Measurements from ENCODE around the gene TRAP1.
"Not testable (repeated sequence)": the region's sequence is repeated elsewhere in the genome, so short reads cannot be mapped to it uniquely, and the experiment has no call there.

The TRAP1 gene

DNA sequence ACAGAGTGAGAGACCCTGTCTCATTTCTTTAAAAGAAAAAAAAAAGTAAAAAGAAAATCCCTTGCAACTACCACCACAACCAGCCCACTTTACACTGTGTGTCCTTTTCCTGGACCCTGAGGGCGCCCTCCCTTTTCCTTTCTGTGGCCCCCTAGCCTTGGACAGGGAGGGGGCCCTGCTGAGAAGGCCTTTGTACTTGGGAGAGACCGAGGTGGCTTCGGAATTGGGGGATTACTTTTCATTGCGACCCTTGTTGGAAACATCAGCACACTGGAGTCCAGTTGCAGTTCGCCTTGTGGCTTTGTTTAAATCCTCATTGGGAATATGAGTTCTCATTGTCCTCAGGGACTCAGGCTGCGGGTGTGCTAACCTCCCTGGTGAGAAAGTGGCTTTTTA lies 72.2 kb downstream of the TRAP1 start:
- DNase-seq: no peak

DNA sequence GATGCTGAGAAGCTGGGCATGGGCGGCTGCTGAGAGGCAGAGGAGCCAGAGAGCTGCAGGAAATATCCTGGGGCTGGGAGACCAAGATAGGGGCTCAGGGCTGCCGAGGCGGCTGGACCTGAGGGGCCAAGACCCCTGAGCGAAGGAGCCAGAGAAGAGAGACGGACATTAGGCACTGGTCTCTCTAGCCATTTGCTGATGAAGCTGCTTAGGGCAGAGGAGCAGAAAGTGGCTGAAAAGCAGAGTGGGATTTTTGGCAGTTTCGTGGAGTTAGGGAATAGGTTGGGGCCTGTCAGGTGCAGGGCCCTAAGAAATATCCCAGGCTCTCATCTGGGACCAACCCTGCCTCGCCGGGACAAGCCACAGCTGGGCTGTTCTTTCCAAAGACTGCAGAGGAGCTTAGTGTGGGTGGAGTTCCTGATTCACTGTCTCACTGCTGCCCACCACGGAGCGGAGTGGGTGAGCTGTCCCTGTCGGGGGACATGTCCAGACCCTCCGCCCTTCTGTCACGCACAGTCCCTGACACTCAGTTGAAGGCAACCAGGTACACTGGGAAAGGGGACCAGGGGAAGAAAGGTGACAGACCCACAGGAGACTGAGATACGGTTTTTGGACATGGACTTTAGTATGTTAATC lies 74.1 kb downstream of the TRAP1 start:
- DNase-seq: no peak

DNA sequence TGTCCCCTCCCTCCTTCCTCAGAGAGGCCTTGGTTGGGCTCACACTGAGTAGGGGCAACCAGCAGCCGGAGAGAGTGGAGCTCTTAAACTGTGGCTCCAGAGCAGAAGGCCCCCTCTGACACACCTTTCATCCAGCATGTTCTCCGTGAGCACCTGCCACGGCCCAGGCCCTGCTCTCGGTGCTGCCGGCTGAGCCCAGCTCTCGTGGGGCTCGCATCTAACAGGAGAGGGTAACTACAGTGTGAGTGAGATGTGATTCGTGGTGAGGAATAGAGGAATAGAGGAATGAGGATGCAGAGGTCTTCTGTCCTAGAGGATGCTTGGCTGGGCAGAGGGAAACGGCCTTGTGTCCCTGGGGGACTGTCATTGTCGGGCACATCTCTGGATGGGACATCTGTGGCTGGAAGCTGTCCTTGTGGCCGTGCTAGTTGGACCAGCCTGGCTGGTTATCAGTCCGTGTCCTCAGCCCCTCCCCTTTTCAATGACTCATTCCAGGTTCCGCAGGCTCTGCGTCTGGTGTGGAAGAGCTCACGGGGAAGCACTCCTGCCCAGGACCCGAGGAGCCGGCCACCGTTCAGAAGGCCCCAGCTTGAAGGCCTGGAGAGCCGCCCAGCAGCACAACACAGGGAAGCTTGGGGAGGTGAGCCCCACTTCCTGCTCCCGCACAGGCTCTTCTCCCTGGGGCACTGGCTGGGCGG lies 74.8 kb downstream of the TRAP1 start:
- no peak for DNase-seq

DNA sequence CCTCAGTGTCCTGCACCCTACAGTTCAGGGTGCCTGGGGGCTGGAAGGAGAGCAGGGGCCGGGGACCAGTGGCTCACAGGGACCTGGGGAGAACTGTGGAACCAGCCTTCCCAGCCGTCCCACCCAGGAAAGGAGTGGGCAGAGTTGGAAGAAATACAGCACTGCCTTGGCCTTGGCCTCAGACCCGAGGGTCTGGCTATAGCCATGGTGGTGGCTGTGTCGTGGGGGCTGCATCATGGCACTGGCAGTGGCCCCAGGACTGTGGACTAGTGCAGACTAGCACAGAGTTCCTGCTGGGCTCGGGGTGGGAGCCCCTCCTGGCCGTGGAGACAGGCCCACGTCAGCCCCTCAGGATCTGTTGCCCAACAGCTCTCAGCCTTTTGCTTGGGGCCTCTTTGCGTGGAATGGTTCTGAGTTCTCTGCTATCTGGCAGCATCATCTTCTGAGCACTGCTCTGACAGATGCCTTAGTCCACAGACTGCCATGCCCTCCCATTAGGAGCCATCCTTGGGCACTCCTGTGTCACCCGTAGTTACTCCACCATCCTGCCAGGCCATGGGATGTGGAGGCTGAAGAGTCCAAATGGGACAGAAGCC lies 75.4 kb downstream of the TRAP1 start:
- no peak for DNase-seq

DNA sequence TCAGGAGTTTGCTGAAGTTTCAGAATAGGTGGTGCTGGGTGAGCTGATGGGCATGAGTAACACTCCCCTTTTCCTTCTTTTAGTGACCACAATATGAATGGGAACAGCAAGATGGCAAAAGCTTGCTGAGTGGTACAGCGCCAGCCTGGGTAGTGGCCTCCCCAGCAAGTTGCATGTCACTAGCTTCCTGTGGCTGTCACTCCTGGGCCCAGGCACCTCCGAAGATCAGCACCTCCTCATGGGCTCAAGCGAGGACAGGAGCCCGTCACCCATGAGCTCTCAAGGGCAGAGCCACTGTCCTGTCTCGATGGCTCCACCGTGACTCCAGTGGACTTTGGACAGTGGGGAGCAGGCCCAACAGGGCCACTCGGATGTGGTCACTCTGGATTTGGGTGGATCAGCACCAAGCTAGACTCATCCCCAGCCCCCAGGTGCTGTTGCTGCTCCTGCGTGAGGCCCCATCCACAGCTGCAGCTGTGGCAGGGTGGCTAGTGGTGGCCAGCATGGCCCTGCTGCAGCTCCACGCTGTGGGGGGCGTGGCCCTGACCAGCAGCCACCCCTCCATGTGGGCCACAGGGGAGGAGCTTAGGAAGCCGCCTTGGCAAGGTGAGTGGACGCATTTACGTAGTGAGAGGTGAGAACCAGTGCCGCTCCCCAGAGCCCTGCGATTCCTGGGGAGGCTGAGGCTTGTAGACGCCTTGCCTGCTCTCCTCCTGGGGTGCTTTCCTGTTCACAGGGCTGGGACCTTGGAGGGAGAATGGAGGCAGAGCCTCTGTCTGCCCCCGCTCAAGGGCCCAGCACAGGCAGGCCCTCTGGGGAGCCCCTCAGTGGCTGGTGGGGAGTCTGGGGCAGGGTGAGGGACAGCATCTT lies 76.5 kb downstream of the TRAP1 start:
- DNase-seq: no peak

DNA sequence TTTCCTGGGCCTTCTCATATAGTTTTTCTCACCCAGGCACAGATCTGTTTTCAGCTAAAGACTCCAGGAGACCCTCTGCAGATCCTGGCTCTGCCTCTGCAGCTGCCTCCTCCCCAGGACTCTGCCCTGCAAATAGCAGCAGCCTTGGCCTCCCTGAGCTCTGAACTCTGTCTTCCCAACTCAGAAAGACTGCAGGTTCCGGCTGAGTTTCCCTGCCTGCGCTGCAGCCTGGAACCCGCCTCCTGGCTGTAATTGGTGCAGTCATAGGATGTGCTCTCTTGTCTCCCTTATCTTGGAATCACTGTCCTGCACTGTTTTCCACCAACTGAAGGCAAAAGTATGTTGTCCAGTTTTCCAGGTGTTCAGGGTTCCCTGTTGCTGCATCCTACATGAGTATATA lies 77.1 kb downstream of the TRAP1 start:
- no peak for DNase-seq

DNA sequence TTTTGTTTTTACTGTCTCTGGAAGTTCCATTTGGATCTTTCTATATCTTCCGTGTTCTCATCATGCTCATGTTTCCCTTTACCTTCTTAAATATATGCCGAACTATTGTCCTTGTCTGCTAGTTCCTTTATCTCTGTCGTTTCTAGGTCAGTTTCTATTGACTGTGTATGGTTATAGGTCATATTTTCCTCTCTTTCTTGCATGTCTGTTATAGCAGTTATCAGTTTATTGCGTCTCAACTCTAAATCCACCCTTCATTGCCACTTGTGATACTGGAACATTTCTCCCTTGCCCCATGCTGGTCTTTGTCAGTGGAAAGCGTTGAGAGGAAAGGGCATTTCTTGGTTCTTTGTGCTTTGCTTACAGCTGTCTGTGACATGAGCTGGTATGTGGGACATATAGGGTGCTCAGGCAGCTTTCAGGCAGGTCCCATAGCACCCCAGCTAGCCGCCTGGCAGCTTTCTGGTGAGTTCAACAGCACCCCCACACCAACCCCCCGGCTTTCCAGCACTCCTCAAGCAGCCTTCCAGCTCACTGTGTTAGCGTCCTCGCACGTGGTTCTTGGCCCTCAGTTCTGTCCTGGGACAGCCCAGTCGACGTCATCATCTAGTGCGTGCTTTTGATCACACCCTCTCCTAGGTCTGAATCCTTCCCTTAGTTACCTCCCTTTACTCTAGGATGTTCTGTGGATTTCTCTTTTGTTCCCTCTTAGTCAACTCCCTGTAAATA lies 78.2 kb downstream of the TRAP1 start:
- DNase-seq: no peak

DNA sequence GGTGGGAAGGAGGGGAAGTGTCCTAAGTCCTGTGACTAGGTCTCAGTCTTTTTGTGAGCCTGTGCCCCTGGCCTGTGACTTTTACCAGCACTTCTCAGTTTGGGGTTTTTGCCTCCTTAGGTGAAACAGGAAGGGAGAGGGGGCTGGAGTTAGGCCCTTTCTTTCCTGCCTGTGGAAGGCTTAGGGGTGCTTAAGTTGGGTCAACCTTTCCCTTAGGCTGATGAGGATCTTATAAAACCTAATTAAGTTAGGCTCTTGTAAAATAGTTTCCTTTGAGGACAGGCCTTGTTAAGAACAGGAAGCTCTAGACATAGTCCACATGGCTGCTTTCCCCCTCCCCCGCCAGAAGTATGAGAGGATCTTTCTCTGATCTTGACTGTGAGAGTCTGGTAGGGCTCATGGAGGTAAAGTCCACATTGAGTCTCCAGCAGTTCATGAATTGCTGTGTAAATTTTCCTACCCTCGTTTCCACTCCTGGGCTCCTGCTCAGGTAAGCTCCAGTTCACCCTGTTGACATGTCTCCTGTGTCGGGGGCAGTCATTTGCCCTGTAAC lies 79.9 kb downstream of the TRAP1 start:
- DNase-seq: no peak

DNA sequence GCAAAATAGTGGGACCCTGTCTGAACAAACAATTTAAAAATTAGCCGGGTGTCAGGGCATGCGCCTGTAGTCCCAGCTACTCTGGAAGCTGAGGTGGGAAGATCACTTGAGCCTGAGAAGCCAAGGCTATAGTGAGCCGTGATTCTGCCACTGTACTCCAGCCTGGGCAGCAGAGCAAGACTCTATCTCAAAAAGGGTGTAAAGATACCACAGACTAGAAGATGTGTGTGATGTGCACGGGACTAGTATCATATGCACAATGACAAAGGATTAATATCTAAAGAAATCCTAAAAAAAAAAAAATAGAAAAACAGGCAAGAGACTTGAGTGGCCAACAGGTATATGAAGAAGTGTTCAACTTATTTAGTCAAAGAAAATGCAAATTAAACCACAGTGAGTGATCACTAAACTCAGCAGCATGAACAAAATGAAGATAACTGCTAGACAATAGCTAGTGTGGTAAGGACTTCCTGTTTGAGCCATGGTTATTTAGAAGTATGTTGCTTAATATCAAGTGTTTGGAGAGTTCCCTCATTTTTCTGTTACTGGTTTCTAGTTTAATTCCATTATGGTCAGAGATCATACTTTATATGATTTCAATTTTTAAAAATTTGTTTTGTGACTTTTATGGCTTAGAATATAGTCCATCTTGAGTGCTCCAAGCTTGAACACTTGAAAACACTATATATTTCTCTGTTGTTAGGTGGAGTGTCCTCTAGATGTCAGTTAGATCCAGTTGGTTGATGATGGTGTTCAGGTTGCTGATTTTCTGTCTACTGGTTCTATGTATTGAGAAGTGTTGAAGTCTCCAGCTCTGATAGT lies 91.2 kb downstream of the TRAP1 start:
- no peak for DNase-seq

DNA sequence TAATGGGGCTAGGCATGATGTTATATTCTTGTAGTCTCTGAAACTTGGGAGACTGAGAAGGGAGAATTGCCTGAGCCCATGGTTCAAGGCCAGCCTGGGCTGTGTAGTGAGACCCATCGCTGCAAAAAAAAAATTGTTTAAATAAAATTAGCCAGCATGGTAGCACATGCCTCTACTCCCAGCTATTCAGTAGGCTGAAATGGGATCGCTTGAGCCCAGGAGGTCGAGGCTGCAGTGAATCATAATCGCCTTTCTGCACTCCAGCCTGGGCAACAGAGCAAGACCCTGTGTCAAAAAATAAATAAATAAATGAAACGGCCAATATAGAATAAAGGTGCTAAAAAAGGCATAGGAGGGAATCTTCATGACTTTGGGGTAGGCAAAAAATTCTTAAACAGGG lies 92.0 kb downstream of the TRAP1 start:
- DNase-seq: no peak

DNA sequence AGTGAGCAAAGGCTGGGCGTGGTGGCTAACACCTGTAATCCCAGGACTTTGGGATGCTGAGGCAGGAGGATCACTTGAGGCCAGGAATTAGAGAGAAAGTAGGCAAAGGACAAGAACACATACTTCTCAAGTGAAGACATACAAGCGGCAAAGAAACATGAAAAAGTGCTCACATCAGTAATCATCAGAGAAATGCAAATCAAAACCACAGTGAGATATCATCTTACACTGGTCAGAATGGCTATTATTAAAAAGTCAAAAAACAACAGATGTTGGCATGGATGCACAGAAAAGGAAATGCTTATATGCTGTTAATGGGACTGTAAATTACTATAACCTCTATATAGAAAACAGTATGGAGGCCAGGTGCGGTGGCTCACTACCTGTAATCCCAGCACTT lies 93.7 kb downstream of the TRAP1 start:
- DNase-seq: no peak

DNA sequence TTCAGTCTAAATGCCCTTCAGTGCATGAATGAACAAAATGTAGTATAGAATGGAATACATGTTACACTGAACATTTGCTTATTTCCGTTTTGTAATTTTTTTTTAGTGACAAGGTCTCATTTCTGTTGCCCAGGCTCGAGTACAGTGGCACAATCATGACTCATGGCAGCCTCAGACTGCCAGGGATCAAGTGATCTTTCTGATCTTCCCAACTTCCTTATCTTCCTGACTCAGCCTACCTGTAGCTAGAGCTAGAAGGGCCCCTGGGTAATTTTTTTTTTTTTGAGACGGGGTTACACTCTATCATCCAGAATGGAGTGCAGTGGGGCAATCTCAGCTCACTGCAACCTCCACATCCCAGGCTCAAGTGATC lies 98.6 kb downstream of the TRAP1 start:
- no peak for DNase-seq

DNA sequence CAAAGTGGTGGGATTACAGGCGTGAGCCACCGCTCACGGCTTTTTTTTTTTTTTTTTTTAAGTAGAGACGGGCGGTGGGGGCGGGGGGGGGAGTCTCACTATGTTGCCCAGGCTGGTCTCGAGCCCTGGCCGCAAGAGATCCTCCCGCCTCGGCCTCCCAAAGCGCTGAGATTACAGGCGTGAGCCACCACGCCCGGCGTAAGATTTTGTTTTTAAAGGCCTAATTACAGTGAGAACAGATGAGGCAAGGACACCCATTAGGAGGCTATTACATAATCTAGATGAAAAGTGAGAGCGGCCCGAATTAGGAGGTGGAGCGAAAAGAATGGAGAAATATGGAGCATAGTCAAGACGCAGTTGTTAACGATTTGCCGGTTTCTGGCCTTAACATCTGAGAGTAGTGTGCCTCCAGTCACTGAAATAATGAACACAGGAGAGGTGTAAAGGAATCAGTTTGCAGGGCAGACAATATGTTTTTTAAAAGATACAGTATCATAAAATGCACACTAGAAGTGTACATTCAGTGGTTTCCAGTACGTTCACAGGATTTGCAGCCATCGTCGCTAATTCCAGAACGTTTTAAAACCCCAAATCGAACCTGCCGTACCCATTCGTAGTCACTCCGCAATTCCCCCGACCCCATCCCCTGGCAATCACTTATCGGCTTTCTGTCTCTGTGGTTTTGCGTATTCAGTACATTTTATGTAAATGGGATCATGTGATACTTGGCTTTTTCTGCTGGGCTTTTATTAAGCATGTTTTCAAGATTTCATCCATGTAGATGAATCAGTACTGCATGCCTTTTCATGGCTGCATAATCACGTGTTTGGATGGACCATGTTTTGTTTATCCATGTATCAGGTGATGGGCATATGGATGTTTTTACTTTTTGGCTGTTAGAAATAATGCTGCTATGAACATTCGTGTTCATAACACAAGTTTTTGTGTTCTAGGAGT lies 104.5 kb downstream of the TRAP1 start:
- DNase-seq: no peak

DNA sequence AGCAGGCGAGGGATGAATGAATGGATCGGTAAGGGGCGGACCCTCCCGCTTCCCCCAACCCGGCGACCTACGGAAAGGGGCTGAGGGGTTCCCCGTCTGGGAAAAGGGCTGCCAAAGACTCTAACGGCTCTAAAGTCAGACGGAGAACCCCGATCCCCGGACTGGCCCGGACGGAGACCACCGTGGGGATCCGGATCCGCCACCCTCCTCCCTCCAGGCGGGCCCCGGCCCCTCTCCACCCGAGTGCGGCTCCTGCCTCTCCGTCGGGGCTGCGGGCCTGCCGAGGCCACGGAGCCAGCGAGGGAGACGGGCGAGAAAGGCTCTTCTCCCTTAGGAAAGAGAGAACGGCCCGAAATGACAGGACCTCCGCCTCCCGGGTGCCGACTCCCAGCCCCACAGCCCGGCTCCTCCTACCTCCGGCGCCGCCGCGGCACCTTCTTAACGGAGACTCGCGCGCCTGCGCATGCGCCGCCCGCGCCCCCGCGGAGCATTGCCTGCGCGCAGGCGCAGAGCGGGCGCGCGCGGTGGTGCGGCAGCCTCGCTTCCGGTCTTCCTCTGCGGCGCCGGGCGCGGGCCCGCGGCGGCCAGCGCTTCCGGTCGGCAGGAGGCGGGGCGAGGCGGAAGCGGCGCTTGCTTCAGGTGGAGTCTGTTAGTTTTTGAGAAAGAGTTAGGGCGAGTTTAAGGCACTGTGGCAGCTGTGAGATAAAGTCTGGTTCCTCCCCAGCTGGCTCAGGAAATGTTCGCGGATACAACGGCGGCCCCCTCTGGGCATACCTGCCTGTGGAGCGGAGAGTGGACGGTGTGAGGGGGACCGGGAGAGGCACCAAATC lies 106.0 kb downstream of the TRAP1 start, which contains the start of gene SLX4:
TSS of gene SLX4 (minus strand) at position 461 of the 830 bp plus-strand sequence. CDS start 2,642 bp downstream, outside the sequence.
- DNase-seq: peak; percentile 89

DNA sequence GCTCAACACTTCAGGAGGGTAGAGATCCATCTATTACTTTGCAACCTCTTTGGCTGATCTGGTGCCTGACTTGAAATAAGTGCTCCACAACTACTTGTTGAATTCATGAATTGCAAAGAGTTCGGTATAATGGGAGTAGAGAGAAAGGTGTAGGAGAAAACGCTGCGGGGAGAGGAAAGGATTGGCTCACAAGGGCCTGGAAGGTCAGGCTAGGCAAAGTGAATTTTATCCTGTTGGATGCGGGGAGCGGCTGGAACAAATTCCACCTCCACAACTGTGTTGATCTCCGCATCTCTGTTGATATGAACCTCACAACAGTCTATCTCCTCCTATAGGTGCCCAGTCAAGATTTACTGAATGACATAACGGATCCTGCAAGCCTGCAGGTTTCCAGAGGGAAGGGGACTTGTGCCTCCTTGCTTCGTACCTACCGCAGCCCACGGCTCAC lies 106.6 kb downstream of the TRAP1 start:
- no peak for DNase-seq

DNA sequence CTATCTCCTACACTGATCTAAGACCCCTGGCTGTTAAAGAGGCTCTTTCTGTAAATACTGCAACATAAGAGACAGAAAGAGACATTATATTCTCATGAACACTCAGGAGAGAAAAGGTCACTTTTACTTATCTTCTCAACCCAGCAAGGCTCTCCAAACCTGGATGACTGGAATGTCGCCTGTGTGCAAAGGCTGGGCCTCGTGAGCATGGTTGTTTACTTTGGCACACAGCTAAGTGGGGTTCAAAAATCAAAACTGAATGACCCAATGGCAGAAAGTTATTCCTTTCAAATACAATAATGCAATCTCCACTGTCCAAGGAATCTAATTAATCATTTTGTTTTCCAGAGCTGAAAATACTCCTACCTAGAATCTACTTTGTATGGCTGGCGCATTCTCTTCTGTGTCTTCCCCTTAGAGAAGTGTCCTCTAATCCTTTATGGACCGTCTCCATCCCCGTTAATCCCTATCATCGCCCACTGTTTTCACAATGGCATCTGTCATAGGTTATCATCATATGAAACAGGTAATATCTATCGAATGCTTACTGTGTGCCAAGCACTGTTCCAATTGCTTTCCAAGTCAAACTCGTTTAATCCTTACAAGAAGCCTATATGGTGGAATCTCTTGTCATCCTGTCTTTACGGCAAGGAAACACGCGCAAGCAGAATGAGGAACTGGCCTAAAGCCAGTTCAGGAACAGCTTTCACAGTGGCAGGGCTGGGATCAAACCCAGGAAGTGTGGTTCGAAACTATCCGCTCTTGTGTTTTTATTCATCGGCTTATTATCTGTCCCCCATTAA lies 107.2 kb downstream of the TRAP1 start:
- DNase-seq: no peak

DNA sequence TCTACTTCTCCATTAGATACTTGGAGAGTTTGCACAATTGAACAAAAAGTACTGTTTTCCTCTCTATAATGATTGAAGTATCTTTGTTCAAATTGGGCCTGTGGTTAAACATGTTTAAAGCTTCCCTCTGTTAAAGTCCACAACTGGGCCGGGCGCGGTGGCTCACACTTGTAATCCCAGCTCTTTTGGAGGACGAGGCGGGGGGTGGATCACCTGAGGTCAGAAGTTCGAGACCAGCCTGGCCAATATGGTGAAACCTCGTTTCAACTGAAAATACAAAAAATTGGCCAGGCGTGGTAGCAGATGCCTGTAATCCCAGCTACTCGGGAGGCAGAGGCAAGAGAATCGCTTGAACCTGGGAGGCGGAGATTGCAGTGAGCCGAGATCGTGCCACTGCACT lies 108.3 kb downstream of the TRAP1 start:
- not testable (repeated sequence) for DNase-seq

DNA sequence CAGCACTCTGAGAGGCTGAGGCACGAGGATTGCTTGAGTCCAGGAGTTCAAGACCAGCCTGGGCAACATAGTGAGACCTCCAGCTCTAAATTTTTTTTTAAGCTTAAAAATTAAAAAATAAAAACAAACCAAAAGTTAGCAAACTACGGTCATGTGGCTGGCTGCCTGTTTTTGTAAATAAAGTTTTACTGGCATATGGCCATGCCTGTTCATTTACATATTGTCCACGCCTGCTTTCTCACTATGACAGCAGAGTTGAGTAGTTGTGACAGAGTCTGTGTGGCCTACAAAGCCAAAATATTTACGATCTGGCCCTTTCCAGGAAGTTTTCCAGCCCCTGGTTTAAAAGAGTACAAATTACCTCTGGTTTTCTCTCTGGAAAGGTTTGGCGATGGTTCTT lies 109.3 kb downstream of the TRAP1 start:
- DNase-seq: no peak

All from NCI-H2107 (cell line).